C4-2B (cell line): Measurements from ENCODE around the gene PTH1R.

Source experiments
- H3K27ac ChIP-seq: fragments of 450-650 bp; 2 replicates; pipeline ENCODE4 v1.5.1; 2017
- CTCF ChIP-seq: fragments of 450-650 bp; conservative IDR thresholded peaks from 2 replicates; pipeline ENCODE4 v1.5.1; 2017; ENCODE audit warnings: mild to moderate bottlenecking
- ZFX ChIP-seq: fragments of 450-650 bp; IDR thresholded peaks from 2 replicates; pipeline ENCODE4 v1.6.1; 2017

PTH1R gene

GRCh38 chr3:46871222-46871621 lies 6.3 kb upstream of the PTH1R start:
- TF ChIP-seq CTCF (no peak), ZFX (no peak)
- H3K27ac ChIP-seq = no peak overlapping the region

- no peak overlapping the region for H3K27ac ChIP-seq
- TF ChIP-seq ZFX (no peak), CTCF (no peak)
These were observed 4.0 kb upstream of the PTH1R start for GRCh38 chr3:46873521-46873920.

DNA sequence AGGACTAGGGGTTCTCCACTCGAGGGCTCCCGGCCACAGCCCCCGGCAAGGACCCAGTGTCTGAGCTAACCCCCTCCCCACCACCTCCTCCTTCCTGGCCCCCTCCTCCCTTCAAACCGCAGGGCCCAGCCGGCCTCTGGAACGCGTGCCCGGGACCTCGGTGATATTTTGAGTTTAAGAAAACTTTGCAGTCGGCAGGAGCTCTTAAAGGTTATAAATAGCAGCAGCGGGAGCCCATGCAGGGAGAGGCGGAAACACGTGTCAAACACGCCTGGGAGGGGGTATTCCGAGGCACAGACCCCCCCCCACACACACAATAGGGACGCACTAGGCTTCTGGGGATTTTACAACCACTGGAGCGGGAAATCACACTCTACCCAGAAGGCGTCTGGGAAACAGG lies 3.1 kb upstream of the PTH1R start:
- TF ChIP-seq CTCF (no peak), ZFX (no peak)

DNA sequence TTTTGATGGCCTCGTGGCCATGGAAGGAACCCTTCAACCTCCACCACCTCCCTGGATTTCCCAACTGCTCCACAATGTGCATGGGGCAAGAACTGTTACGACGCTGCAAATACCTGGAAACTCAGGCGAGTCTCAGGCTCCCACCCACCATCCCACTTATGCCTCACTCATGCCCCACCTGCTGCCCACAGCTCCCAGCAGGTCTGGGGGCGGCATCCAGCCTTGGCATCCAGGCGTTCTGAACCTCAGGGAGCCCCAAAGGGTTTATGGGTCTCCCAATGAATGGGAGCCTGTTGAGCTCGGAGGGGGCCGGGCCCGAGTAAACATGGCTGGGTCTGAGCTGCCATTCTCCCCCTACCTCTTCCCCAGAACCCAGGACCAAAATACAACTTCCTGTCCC lies 2.0 kb upstream of the PTH1R start:
- TF ChIP-seq CTCF = no peak
- TF ChIP-seq ZFX = no peak
- no peak overlapping the region for H3K27ac ChIP-seq

More for the DNA sequence above, 3.1 kb upstream of the PTH1R start:
- H3K27ac ChIP-seq = no peak overlapping the region

DNA sequence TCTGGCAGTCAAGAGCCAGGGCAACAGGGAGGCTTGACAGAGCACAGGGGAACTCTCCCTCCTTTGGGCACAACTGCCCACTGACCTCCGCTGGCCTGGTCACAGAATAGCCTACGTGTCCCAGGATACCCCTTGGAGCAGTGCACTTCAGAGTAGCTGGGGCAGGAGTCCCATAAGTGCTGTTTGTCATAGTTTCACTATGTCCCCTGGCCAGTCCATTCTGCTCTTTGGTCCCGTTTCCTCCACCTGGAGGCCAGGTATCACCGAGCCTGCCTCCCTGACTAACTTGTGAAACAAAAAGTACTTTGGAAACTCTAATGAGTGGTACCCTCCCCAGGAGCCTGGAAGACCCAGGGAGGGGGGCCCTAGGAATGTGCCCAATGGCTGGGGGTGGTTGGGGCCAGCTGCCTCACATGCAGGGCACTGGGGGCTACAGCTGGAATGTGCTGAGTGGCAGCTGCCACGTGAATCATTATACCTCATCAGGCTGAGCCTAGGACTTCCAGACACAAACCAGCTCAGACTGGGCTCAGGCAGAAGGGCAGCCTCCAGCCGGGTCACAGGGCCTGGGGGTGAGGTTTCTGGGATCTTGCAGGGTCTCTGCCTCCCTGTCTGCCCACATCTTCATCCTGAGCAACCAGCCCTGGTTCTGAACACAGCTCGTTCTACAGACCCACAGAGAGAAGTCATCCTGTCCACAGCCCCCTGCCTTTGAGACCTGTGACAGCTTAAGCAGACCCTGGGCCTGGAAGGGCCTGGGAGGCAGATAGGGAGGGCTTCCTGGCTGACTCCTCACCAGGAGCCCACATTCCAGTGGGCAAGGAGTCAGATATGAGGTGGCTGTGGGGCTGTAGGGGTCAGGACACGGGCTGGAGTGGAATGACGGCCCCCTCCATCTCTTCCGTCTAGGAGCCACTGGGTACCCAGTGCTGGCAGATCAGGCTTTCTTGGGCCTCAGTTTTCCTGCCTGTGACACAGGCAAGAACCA lies 914 bp upstream of the PTH1R start:
- TF ChIP-seq CTCF = no peak
- TF ChIP-seq ZFX = no peak
- no peak overlapping the region for H3K27ac ChIP-seq

GRCh38 chr3:46878781-46879436 lies 1.4 kb downstream of the PTH1R start:
- TF ChIP-seq ZFX (no peak), CTCF (no peak)
- no peak overlapping the region for H3K27ac ChIP-seq

DNA sequence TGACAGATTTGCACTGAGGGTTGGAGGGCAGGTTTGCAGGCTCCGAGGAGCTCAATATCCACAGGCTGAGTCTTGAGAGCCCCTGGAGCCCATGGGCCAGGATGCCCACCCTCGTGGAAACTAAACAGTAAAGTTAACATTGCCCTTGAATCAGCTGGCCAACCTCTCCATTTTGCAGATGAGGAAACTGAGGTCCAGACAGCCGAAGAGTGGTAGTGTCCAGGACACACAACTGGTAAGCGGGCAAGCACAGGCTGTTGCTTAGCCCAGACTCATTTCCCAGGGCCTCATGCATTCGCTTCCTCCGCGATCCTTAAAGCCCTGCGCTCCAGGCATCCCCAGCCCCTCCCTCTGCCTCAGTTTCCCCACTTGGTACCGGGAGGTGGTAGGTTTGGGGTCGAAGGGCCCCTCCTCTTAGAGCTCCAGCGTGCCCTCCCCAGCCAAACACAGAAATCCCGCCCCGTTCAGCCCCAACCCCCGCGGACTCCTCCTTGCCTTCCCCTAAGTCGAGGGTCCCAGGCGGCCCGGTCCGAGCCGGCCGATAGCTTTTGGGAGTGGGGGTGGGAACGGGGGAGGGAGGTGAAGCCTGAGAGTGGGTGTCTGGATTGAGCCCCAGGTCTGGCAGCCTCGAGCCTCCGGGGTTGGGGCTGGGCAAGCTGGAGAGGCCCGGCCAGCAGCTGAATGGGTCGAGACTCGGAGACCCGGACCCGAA lies 3.5 kb downstream of the PTH1R start:
- TF ChIP-seq CTCF (no peak), ZFX (no peak)
- no peak overlapping the region for H3K27ac ChIP-seq
